OCI-LY1 (cell line): Measurements from ENCODE around the gene CRB2.

Experiments
- EZH2 ChIP-seq: fragments of 200-600 bp; sonication (generic), shearing (Covaris generic); IDR thresholded peaks from 2 replicates; pipeline ENCODE4 v1.8.0; 2017; ENCODE audit warnings: borderline replicate concordance, mixed run types, mild to moderate bottlenecking, antibody characterized with exemption, low read length, moderate library complexity, mixed read lengths
- TF ChIP-seq, protein P1 (sequence below): fragments of 200-600 bp; sonication (generic), shearing (Covaris generic); IDR thresholded peaks from 2 replicates; pipeline ENCODE4 v1.5.1; 2017; ENCODE audit warnings: mild to moderate bottlenecking, antibody characterized with exemption, low read length, moderate library complexity, mixed read lengths

DNA sequence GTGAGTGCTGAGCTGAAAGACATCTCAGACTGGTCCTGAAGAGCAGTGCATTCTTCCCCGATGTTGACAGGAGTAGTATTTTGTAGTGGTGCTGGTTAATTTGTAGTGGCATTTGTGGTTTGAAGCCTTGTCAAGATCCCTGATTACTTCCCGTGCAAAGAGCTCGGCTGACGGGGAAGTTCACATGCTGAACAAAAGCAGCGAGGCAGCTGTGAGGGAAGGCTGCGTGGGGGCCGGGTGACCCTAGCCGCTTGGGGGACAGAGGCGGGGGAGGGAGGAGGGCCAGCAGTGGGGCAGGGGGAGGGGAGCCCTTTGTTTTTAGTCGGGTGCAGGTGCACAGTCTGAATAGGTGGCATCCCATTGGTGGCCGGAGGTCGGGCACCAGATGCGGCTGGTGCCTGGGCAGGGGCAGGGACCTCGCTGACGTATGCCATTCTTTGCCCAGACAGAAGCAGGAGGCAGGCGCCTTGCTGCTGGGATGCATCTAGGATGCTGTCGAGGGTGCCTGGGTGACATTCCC, 64.7 kb downstream of the CRB2 start:
- TF ChIP-seq, protein P1, sequence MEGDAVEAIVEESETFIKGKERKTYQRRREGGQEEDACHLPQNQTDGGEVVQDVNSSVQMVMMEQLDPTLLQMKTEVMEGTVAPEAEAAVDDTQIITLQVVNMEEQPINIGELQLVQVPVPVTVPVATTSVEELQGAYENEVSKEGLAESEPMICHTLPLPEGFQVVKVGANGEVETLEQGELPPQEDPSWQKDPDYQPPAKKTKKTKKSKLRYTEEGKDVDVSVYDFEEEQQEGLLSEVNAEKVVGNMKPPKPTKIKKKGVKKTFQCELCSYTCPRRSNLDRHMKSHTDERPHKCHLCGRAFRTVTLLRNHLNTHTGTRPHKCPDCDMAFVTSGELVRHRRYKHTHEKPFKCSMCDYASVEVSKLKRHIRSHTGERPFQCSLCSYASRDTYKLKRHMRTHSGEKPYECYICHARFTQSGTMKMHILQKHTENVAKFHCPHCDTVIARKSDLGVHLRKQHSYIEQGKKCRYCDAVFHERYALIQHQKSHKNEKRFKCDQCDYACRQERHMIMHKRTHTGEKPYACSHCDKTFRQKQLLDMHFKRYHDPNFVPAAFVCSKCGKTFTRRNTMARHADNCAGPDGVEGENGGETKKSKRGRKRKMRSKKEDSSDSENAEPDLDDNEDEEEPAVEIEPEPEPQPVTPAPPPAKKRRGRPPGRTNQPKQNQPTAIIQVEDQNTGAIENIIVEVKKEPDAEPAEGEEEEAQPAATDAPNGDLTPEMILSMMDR = no peak
- no peak for TF ChIP-seq EZH2
